ENCODE measurements around the gene MNT.

Gene MNT

GRCh38 chr17:2414446-2415064 is 13.7 kb upstream of the MNT start:
- Histone ChIP-seq H3K4me3 (ENCODE audit: low read length) (no peak overlapping the region), H3K36me3 (ENCODE audit: control insufficient read depth, low read depth, low read length) (peaks cover 23% of the 10 kb centered on the region), H3K27ac (ENCODE audit: low read length) (no peak overlapping the region), H3K4me1 (ENCODE audit: control insufficient read depth, low read depth, low read length) (no peaks in the 10 kb centered on the region), H3K9ac (ENCODE audit: low read length) (no peak overlapping the region), H3K27me3 (ENCODE audit: control insufficient read depth, insufficient read depth, low read length) (no peaks in the 10 kb centered on the region), H3K9me3 (ENCODE audit: control insufficient read depth, low read depth, low read length) (no peaks in the 10 kb centered on the region)

- H3K9ac ChIP-seq (ENCODE audit: low read length), result no peak overlapping the region
- H3K27ac ChIP-seq (ENCODE audit: low read length), result no peak overlapping the region
- H3K36me3 ChIP-seq (ENCODE audit: control insufficient read depth, low read depth, low read length), result peaks cover 15% of the 10 kb centered on the region
- H3K27me3 ChIP-seq (ENCODE audit: control insufficient read depth, insufficient read depth, low read length), result no peaks in the 10 kb centered on the region
- no peak overlapping the region for H3K4me3 ChIP-seq (ENCODE audit: low read length)
- no peaks in the 10 kb centered on the region for H3K4me1 ChIP-seq (ENCODE audit: control insufficient read depth, low read depth, low read length)
- no peaks in the 10 kb centered on the region for H3K9me3 ChIP-seq (ENCODE audit: control insufficient read depth, low read depth, low read length)
Measured at GRCh38 chr17:2412561-2413021, 11.7 kb upstream of the MNT start.

GRCh38 chr17:2410951-2411350 is 10.1 kb upstream of the MNT start:
- H3K4me3 ChIP-seq (ENCODE audit: low read length), result no peak overlapping the region
- H3K4me1 ChIP-seq (ENCODE audit: control insufficient read depth, low read depth, low read length), result no peaks in the 10 kb centered on the region
- H3K27me3 ChIP-seq (ENCODE audit: control insufficient read depth, insufficient read depth, low read length), result no peaks in the 10 kb centered on the region
- no peaks in the 10 kb centered on the region for H3K9me3 ChIP-seq (ENCODE audit: control insufficient read depth, low read depth, low read length)
- no peak overlapping the region for H3K9ac ChIP-seq (ENCODE audit: low read length)
- no peak overlapping the region for H3K27ac ChIP-seq (ENCODE audit: low read length)
- peaks cover 15% of the 10 kb centered on the region for H3K36me3 ChIP-seq (ENCODE audit: control insufficient read depth, low read depth, low read length)

GRCh38 chr17:2406903-2407790 is 6.3 kb upstream of the MNT start:
- Histone ChIP-seq H3K27me3 (ENCODE audit: control insufficient read depth, insufficient read depth, low read length) (no peaks in the 10 kb centered on the region), H3K9me3 (ENCODE audit: control insufficient read depth, low read depth, low read length) (no peaks in the 10 kb centered on the region), H3K9ac (ENCODE audit: low read length) (no peak overlapping the region), H3K27ac (ENCODE audit: low read length) (no peak overlapping the region), H3K4me3 (ENCODE audit: low read length) (no peak overlapping the region), H3K4me1 (ENCODE audit: control insufficient read depth, low read depth, low read length) (peaks cover 2% of the 10 kb centered on the region), H3K36me3 (ENCODE audit: control insufficient read depth, low read depth, low read length) (peaks cover 3% of the 10 kb centered on the region)

- H3K27me3 ChIP-seq (ENCODE audit: control insufficient read depth, insufficient read depth, low read length), result no peaks in the 10 kb centered on the region
Measured at GRCh38 chr17:2406271-2406902, 5.5 kb upstream of the MNT start.

GRCh38 chr17:2405247-2405926 is 4.5 kb upstream of the MNT start:
- Histone ChIP-seq H3K9me3 (ENCODE audit: control insufficient read depth, low read depth, low read length) (no peaks in the 10 kb centered on the region), H3K4me3 (ENCODE audit: low read length) (no peak overlapping the region), H3K27ac (ENCODE audit: low read length) (no peak overlapping the region), H3K9ac (ENCODE audit: low read length) (no peak overlapping the region), H3K4me1 (ENCODE audit: control insufficient read depth, low read depth, low read length) (peaks cover 2% of the 10 kb centered on the region), H3K36me3 (ENCODE audit: control insufficient read depth, low read depth, low read length) (no peaks in the 10 kb centered on the region), H3K27me3 (ENCODE audit: control insufficient read depth, insufficient read depth, low read length) (no peaks in the 10 kb centered on the region)

More at GRCh38 chr17:2406271-2406902, 5.5 kb upstream of the MNT start:
- Histone ChIP-seq H3K4me3 (ENCODE audit: low read length) (no peak overlapping the region), H3K4me1 (ENCODE audit: control insufficient read depth, low read depth, low read length) (peaks cover 2% of the 10 kb centered on the region), H3K9ac (ENCODE audit: low read length) (no peak overlapping the region), H3K9me3 (ENCODE audit: control insufficient read depth, low read depth, low read length) (no peaks in the 10 kb centered on the region), H3K27ac (ENCODE audit: low read length) (no peak overlapping the region), H3K36me3 (ENCODE audit: control insufficient read depth, low read depth, low read length) (peaks cover 3% of the 10 kb centered on the region)

- H3K4me1 ChIP-seq (ENCODE audit: control insufficient read depth, low read depth, low read length), result peaks cover 8% of the 10 kb centered on the region
- H3K27ac ChIP-seq (ENCODE audit: low read length), result no peak overlapping the region
- H3K4me3 ChIP-seq (ENCODE audit: low read length), result no peak overlapping the region
- no peak overlapping the region for H3K9ac ChIP-seq (ENCODE audit: low read length)
- no peaks in the 10 kb centered on the region for H3K9me3 ChIP-seq (ENCODE audit: control insufficient read depth, low read depth, low read length)
- H3K36me3 ChIP-seq (ENCODE audit: control insufficient read depth, low read depth, low read length), result no peaks in the 10 kb centered on the region
- H3K27me3 ChIP-seq (ENCODE audit: control insufficient read depth, insufficient read depth, low read length), result no peaks in the 10 kb centered on the region
Measured at GRCh38 chr17:2403044-2403443, 2.2 kb upstream of the MNT start.

GRCh38 chr17:2402544-2402943 is 1.7 kb upstream of the MNT start:
- Histone ChIP-seq H3K4me3 (ENCODE audit: low read length) (peak overlapping the region; percentile 75), H3K9ac (ENCODE audit: low read length) (peak overlapping the region; percentile 64), H3K27ac (ENCODE audit: low read length) (no peak overlapping the region), H3K27me3 (ENCODE audit: control insufficient read depth, insufficient read depth, low read length) (no peaks in the 10 kb centered on the region), H3K36me3 (ENCODE audit: control insufficient read depth, low read depth, low read length) (no peaks in the 10 kb centered on the region), H3K9me3 (ENCODE audit: control insufficient read depth, low read depth, low read length) (no peaks in the 10 kb centered on the region), H3K4me1 (ENCODE audit: control insufficient read depth, low read depth, low read length) (peaks cover 13% of the 10 kb centered on the region)

GRCh38 chr17:2401426-2402221 is 764 bp upstream of the MNT start:
- H3K27ac ChIP-seq (ENCODE audit: low read length), result peak overlapping the region; percentile 89

GRCh38 chr17:2400474-2400866 is 390 bp downstream of the MNT start:
- H3K9ac ChIP-seq (ENCODE audit: low read length), result peak overlapping the region; percentile 98
- peak overlapping the region; percentile 68 for H3K27ac ChIP-seq (ENCODE audit: low read length)
- H3K4me1 ChIP-seq (ENCODE audit: control insufficient read depth, low read depth, low read length), result peaks cover 26% of the 10 kb centered on the region
- no peaks in the 10 kb centered on the region for H3K9me3 ChIP-seq (ENCODE audit: control insufficient read depth, low read depth, low read length)
- H3K36me3 ChIP-seq (ENCODE audit: control insufficient read depth, low read depth, low read length), result no peaks in the 10 kb centered on the region
- no peaks in the 10 kb centered on the region for H3K27me3 ChIP-seq (ENCODE audit: control insufficient read depth, insufficient read depth, low read length)
- H3K4me3 ChIP-seq (ENCODE audit: low read length), result peak overlapping the region; percentile 87

More at GRCh38 chr17:2401426-2402221, 764 bp upstream of the MNT start:
- peaks cover 19% of the 10 kb centered on the region for H3K4me1 ChIP-seq (ENCODE audit: control insufficient read depth, low read depth, low read length)
- H3K9ac ChIP-seq (ENCODE audit: low read length), result peak overlapping the region; percentile 98
- no peaks in the 10 kb centered on the region for H3K36me3 ChIP-seq (ENCODE audit: control insufficient read depth, low read depth, low read length)
- H3K9me3 ChIP-seq (ENCODE audit: control insufficient read depth, low read depth, low read length), result no peaks in the 10 kb centered on the region
- peak overlapping the region; percentile 87 for H3K4me3 ChIP-seq (ENCODE audit: low read length)
- no peaks in the 10 kb centered on the region for H3K27me3 ChIP-seq (ENCODE audit: control insufficient read depth, insufficient read depth, low read length)
